Left ventricle myocardium inferior (tissue), 1 donor: Measurements from ENCODE around the gene NDUFS4. TPM values are rescaled to one million over a fixed set of nuclear protein-coding genes. Genes with fewer than 3 reads are reported as not detected.
A peak's percentile ranks its signal among the peaks of the same experiment; 100 is the strongest.
"Not testable (repeated sequence)": the region's sequence is repeated elsewhere in the genome, so short reads cannot be mapped to it uniquely, and the experiment has no call there.

Experiments used
- DNase-seq: peaks from one replicate; pipeline ENCODE4 v3.0.0-alpha.2; 2020
- H3K27ac ChIP-seq: fragments of 200-600 bp; replicated peaks from 2 replicates; pipeline ENCODE4 v1.8.0; 2021
- H3K27me3 ChIP-seq: fragments of 200-600 bp; 2 replicates; pipeline ENCODE4 v1.8.0; 2021; ENCODE audit warnings: low read depth
- H3K36me3 ChIP-seq: fragments of 200-600 bp; 2 replicates; pipeline ENCODE4 v1.8.0; 2021
- H3K4me1 ChIP-seq: fragments of 200-600 bp; 2 replicates; pipeline ENCODE4 v1.8.0; 2021
- H3K4me3 ChIP-seq: fragments of 200-600 bp; 2 replicates; pipeline ENCODE4 v1.8.0; 2021; ENCODE audit warnings: mild to moderate bottlenecking, moderate library complexity
- H3K9me3 ChIP-seq: fragments of 200-600 bp; replicated peaks from 2 replicates; pipeline ENCODE4 v1.8.0; 2021
- CTCF ChIP-seq: fragments of 200-600 bp; IDR thresholded peaks from 2 replicates; pipeline ENCODE4 v1.8.0; 2021; ENCODE audit warnings: antibody characterized with exemption, mild to moderate bottlenecking, borderline replicate concordance
- intact Hi-C: fragments of 100-400 bp; cut with micrococcal nuclease; formaldehyde crosslinking; loops from one replicate; pipeline ENCODE4 v1.11.0; 2022
- total RNA-seq: library from RNA; stranded (reverse); fragmentation: NEBNext Ultra II Directional; extraction: Animal tissue kit (Norgen Biotek cat#: 25700); gene quantifications from one replicate; pipeline ENCODE4 v1.2.1, GENCODE V29; 2021
- donor health status: DM: no; HTN: yes; CAD: no; lungs with severe emphysema.

Gene NDUFS4
- total RNA-seq, 1 donor from 2014 or later = 187 TPM

DNA sequence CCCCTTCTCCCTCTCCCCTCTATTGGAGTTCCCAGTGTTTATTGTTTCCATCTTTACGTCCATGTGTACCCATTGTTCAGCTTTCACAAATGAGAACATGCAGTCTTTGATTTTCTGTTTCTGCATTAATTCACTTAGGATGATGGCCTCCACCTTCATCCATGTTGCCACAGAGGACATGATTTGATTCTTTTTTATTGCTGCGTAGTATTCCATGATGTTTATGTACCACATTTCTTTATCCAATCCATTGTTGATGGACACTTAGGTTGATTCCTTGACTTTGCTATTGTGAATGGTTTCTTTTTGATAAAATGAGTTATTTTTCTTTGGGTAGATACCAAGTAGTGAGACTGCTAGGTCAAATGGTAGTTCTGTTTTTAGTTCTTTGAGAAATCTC is 88.9 kb downstream of the NDUFS4 start:
- Histone ChIP-seq H3K9me3 (no peaks in the 10 kb centered on the region), H3K36me3 (peaks cover 28% of the 10 kb centered on the region), H3K27ac (no peak overlapping the region), H3K27me3 (no peaks in the 10 kb centered on the region), H3K4me3 (no peak overlapping the region), H3K4me1 (peaks cover 29% of the 10 kb centered on the region)
- intact Hi-C loops = no loop called here
- no peak for TF ChIP-seq CTCF
- DNase-seq = no peak

GRCh38 chr5:53660573-53660972 is 100.1 kb downstream of the NDUFS4 start:
- H3K4me1 ChIP-seq, H3K27ac ChIP-seq, H3K27me3 ChIP-seq, intact Hi-C loops, H3K4me3 ChIP-seq, DNase-seq: not testable (repeated sequence)
- H3K9me3 ChIP-seq = peaks cover 20% of the 10 kb centered on the region
- peaks cover 33% of the 10 kb centered on the region for H3K36me3 ChIP-seq

DNA sequence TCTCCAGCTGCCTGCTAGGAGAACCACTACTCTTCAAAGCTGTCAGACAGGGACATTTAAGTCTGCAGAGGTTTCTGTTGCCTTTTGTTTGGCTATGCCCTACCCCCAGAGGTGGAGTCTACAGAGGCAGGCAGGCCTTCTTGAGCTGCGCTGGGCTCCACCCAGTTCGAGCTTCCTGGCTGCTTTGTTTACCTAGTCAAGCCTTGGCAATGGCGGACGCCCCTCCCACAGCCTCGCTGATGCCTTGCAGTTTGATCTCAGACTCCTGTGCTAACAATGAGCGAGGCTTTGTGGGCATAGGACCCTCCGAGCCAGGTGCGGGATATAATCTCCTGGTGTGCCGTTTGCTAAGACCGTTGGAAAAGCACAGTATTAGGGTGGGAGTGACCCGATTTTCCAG is 104.9 kb downstream of the NDUFS4 start:
- peaks cover 22% of the 10 kb centered on the region for H3K9me3 ChIP-seq
- H3K4me1 ChIP-seq, intact Hi-C loops, H3K27me3 ChIP-seq, H3K27ac ChIP-seq, DNase-seq, H3K4me3 ChIP-seq: not testable (repeated sequence)
- H3K36me3 ChIP-seq = peaks cover 24% of the 10 kb centered on the region

GRCh38 chr5:53667621-53668020 is 107.2 kb downstream of the NDUFS4 start:
- Histone ChIP-seq H3K27me3 (no peaks in the 10 kb centered on the region), H3K36me3 (peaks cover 22% of the 10 kb centered on the region), H3K9me3 (peaks cover 16% of the 10 kb centered on the region), H3K4me1 (peaks cover 17% of the 10 kb centered on the region), H3K27ac (no peak overlapping the region), H3K4me3 (no peak overlapping the region)
- no peak for DNase-seq
- no peak for TF ChIP-seq CTCF
- intact Hi-C loops = no loop called here

GRCh38 chr5:53671447-53671846 is 111.0 kb downstream of the NDUFS4 start:
- Histone ChIP-seq H3K27ac (no peak overlapping the region), H3K4me1 (peaks cover 45% of the 10 kb centered on the region), H3K27me3 (no peaks in the 10 kb centered on the region), H3K9me3 (no peaks in the 10 kb centered on the region), H3K36me3 (no peaks in the 10 kb centered on the region), H3K4me3 (no peak overlapping the region)
- no peak for TF ChIP-seq CTCF
- DNase-seq = no peak
- intact Hi-C loops = no loop called here

- Histone ChIP-seq H3K36me3 (no peaks in the 10 kb centered on the region), H3K4me1 (peaks cover 69% of the 10 kb centered on the region), H3K4me3 (no peak overlapping the region), H3K9me3 (no peaks in the 10 kb centered on the region), H3K27me3 (no peaks in the 10 kb centered on the region), H3K27ac (no peak overlapping the region)
- no peak for DNase-seq
- intact Hi-C loops = no loop called here
- no peak for TF ChIP-seq CTCF
Measured at GRCh38 chr5:53674121-53674520, 113.7 kb downstream of the NDUFS4 start.

DNA sequence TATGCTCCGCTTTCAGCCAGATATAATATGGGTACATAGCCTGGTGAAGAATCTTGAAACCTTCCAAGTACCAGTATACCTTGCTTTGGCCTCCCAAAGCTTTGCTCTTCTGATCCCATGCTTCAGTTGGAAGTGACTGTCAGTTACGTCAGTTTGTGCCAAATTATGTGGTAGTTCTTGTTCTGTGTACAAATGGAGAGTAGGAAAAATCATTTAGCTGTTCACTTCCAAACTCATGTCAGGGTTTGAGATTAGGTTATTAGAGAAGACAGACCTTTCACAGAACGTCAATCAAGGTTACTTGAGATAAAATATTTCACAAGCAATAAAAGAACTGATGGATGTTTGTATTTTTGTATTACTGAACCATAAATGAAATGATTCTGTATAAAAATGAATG is 117.2 kb downstream of the NDUFS4 start:
- H3K4me1 ChIP-seq = peaks cover 57% of the 10 kb centered on the region
- H3K27ac ChIP-seq = peak overlapping the region; percentile 29
- H3K27me3 ChIP-seq = no peaks in the 10 kb centered on the region
- TF ChIP-seq CTCF = no peak
- DNase-seq = no peak
- intact Hi-C loops = no loop called here
- no peak overlapping the region for H3K4me3 ChIP-seq
- H3K36me3 ChIP-seq = peaks cover 11% of the 10 kb centered on the region
- no peaks in the 10 kb centered on the region for H3K9me3 ChIP-seq
